HG02852 (cell line): Measurements from ENCODE around the gene CNBP.

ENCODE experiments used
- ATAC-seq: cut with Tn5 transposase; IDR thresholded peaks from one replicate; pipeline ENCODE4 v1.9.1; 2021; ENCODE audit warnings: mild to moderate bottlenecking, moderate library complexity; ENCODE audit not compliant: unreplicated experiment

Gene CNBP

DNA sequence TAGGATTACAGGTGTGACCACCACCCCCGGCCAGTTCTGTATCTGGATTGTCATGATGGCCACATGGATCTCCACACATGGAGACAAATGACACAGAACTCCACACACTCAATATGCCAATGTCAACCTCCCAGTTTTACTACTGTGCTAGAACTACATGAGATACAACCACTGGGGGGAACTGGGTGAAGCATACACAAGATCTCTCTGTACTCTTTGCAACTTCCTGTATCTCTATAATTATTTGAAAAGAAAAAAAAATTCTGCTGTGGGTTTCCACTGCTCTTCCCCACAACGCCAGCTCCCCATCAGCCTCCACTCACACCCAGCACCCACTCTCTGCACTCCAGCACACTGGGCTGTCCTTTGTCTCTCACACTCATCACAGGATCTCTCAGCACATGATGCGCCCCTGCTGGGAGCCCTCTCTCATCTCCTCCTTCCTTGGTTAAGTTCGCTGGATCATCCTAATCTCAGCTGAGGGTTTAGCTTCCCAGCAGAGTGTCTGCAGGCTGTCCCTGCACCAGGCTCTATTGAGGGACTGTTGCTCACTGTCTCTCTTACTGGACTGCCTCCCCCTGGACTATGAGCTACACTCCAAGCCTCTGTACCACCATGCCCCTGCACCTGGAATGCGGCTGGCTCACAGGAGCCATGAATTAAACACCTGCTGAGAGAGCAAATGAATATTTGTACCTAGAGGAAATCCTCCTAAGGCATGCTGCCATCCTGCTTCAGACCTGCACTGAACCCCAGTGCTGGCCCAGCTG, 51.4 kb downstream of the CNBP start:
- no peak for ATAC-seq

DNA sequence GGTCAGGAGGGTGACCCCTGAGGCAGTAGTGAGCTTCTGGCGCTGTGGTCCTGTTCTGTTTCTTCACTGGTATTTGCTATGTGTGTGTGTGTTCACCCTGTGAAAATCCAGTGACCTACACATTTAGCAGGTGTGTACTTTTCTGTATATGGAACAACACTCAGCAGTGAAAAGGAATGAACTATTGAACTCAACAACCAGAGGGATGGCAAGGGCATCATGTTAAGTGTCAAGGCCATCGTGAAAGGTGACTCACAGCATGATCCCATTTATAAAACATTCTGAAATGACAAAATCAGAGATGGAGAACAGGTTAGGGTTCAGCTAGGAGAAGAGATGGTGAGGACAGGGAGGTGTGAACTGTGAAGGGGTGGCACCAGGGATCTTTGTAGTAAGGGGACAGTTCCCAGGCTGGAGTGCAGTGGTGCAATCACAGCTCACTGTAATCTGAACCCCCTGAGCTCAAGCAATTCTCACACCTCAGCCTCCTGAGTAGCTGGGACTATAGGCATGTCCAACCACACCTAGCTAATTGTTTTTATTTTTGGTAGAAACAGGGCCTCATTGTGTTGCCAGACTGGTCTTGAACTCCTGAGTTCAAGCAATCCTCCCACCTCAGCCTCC, 52.1 kb downstream of the CNBP start:
- no peak for ATAC-seq

DNA sequence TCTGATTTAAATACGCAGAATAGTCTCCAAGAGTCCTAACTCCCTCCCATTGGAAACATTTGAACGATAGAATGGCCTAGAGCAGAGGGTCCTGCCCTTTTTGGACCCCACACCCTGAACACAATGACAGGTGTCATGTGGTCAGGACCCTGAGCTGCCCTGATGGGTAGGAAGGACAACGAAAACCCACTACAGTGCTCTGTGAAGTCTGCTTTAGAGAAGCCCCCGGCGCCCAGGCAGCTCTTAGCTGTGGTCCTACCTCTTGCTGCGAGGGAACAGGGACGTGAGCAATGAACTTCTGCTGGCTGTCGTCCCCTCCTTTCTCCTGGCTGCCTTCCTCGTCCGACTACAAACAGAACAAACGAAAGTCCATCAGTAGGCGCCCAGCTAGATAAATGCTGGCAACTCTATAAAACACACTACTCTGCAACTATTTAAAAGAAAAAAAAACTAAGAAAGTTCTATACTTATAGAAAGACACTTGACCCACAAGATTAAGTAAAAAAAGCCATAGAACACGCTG, 53.3 kb downstream of the CNBP start:
- ATAC-seq = no peak

DNA sequence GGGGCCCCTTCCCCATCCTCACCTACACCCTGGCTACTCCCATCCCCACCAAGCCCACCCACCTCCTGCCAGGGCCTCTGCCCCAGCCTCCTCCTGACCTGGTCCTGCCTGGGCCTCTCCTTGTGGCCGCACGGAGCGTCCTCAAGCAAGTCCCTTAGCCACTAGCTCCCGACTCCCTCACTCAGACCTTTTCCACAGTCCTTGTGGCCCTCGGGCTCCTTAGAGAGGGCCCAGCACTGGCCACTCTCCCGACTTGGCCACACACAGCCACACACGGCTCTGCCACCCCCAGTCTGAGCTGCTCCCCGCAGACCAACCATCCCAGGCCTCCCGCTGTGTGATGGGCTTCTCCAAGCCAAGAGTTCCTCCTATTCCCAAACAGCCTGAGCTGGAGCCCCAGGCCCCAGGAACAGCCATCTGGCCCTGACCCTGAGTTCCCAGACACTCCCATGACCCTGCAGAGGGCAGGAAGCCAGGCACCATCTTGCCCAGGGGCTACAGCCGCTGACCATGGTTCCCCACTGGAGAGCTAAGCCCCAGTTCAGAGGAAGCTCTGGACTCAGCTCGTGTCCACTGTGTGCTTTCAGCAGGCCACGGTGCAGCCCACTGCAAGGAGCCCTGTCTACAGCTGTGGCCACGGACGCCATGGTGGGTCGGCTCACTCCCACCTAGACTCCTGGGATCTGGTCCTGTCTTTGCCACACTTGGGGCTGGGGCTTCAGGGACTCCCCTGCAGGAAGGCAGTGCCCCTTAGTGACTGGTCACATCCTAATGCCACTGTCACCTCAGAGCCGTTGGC, 55.1 kb downstream of the CNBP start:
- no peak for ATAC-seq

DNA sequence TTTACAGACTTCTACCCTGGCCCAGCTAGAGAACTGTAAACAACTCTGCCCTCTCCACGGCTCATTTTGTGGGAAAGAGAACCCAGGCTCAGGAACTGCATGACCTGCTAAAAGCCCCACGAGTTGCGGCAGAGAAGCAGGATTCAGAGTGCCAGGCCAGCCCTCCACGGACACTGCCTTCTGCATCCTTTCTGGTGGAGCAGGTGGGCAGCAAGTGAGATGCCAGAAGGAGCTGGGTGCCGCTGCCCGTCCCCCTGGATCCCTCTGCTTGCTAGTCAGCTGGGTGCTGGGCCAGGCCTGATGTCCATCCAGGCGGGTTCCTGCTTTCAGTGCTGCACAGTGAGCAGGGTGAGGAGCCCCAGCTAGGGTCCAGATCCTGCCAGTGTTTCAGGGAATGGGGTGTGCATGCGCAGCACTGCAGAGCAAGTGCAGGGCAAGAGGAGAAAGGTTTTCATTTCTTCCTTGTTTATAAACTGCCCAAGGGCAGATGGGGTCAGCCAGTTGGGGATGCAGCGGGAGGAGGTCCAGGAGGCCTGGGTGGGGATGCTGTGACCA, 56.9 kb downstream of the CNBP start:
- no peak for ATAC-seq

DNA sequence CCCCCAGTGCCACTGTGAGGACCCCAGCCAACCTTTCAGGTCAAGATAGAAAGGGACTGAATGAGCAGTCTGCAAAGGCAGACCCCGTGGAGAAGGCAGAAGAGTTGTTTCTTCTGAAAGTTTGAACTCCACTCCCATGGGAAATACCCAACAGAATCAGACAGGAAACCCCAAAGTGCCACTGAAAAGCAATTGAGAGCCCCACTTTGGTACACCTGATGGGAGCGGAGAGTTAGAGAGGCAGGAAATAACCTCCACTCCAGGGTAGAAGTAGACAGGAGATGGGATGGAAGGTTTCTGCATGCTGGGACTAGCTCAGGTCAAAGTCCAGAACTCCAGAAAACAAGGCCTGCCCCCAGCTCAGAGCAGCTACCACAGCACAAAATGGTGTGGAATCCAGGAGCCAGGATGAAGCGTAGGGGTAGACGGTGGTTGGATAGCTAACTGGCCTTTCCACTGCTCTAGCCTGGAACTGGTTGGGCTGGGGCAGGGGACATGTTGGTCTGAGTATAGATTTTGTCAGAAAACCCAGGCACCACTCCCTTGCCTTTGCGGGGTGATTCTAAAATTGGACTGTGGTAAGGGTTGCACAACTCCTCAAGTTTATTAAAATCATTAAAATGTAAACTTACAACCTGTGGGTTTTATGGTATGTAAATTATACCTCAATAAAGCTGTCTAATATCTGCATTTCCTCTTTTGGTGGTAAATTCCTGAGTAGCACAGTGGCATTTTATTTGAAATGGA, 60.2 kb downstream of the CNBP start:
- no peak for ATAC-seq

DNA sequence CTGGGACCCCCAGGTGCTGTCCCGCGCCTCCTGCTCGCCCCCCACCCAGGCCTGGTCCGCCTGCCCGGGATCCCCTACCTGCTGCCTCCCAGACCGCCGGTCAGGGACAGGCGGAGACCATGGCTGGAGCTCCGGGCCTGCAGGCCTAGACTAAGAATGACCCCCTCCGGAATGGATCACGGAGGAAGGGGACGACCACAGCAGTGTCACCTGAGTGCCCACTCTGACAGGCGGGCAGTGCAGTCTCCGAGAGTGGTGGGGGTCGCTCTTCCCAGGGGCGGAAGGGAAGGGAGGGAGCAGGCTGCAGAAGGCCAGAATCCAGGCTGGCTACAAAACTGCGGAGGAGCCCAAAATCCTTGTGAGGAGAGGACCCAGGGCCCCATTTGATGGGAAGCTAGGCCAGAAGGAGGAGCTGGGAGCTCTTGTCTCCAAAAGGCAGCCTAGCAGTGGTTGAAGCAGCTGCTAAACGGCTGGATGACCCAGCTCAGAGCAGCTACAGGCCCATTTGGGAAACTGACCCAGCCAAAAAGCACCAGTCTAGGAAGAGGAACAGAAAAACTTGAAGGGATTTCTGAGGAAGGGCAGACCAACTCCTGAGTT, 61.2 kb downstream of the CNBP start:
- no peak for ATAC-seq

DNA sequence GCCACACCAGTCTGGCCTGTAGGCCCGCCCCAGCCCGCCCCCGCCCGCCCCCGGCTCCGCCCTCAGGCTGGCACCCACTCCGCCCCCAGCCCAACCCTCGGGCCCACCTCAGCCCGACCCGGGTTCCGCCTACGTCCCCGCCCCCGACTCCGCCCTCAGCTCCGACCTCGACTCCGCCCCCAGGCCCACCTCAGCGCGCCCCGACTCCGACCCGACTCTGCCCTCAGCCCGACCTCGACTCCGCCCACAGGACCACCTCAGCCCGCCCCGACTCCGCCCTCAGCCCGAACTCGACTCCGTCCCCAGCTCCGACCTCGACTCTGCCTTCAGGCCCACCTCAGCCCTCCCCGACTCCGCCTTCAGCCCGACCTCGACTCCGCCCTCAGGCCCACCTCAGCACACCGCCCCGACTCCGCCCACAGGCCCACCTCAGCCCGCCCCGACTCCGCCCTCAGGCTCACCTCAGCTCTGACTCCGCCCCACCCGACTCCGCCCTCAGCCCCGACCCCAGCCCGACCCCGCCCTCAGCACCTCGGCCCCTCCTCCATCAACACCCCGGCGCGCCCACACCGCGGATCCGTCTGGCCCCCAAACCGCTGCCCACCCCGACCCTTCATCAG, 61.8 kb downstream of the CNBP start, which contains the start of gene RAB43:
Gene RAB43 (minus strand): TSS at position 13 of the 620 bp plus-strand sequence. CDS start 315 bp downstream, outside the sequence.
- peak; percentile 39 for ATAC-seq

DNA sequence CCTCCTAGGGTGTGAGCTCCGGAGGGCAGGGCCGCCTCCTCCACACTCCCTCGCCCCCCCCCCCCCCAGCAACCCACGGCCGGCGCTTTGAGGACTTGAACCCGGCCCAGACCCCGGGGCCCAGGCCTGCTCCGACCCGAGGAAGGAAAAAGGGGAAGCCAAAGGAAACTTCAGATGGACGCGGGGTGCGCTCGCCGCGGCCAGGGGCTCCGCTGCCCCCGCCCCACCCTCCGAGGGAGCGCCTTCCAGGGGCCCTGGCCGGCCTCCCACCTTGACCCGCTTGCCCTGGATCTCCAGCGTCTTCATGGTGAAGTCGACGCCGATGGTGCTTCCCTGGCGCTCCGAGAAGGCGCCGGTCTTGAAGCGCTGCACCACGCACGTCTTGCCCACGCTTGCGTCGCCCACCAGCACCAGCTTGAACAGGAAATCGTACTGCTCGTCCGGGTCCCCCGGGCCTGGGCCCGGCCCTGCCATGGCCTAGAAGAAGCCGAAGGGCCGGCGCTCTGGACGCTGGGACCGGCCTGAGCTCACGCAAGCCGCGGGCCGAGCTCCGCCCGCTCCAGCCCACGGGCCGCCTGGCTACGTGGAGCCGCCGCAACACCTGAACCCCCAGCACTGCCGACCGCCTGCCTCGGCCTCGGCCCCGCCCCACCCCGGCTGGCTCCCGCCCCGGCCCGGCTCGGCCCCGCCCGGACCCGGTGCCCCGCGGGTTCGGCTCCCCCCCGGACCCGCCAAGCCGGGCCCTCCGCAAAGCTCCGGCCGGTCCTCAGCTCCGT, 62.5 kb downstream of the CNBP start:
- ATAC-seq = peak; percentile 1

DNA sequence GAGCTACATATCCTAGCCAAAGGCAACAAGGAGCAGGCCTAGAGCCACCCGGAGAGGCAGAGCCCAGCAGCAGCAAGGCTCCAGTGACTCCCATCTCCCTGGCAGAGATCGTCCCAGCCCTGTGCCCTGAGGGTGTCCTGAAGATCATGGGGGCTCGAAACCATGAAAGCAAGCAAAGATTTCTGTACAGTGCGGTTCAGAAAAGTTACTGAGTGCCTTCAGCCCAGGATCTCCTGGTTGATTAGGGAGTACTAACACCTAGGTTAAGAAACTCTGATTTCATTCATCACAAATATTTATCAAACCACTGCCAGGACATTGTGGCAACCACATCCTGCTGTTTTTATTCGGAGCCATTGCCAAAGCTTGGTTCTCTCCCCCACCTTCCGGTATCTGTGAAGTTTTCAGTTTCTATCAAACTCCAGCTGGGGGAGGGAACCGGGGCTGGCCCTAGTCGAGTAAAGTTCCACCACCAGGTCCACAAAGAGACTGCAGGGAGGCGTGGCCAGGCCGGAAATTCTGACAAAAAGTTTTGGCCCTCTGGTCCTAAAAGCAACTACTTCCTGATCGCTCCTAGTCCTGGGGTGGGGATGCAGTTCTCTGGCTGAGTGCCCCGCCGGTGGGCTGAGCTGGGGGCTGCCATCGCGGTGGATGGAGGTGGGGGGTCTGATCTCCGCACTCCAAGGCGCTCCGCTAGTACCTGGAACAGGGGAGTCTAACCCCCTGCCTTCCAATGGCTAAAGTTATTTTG, 63.3 kb downstream of the CNBP start:
- peak; percentile 56 for ATAC-seq

DNA sequence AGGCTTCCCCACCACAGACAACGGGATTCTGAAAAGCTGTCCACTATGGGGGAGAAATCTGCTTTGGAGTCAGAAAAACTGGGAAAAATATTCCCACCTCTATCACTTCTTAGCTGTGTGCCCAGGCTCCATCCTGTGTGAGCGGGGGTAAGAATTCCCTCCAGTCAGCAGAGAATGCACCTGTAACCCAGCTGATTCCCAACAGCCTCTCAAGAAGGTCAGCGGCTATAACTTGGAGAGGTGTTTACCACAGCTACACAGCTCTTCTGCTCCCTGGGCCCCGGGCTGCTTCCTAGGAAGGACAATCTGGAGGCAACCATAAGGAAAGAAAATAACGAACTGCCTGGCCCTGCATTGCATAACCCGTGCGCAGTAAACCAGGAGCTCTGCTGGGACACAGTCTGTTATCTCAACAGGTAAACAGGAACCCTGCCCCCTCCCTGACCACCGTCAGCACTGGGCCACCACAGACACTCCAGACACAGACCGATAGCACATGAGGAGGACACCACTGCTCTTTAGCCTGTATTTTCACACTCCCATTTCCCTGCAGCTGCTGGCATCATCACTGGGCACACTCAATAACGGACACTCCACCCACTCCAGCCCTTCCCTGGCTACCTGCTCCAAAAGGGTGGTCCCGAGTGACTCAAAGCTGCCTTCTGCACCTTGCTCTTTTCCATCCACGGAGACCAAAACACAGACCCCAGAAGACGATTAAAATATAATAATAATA, 64.2 kb downstream of the CNBP start:
- ATAC-seq = no peak

DNA sequence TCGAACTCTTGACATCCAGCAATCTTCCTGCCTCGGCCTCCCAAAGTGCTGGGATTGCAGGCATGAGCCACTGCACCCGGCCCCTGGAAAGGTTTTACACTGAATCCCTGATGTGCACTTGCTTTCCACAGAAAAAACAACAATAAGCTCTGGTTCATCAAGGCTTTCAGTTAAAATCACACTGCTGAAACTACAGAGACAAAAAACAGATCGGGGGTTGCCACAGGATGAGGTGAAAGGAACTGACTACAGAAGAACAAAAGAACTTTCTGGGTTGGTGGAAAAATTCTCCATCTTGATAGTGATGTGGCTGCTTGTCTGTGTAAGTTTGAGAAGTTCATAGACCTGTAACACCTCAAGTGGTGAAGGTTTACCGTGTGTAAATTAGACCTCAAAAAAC, 65.0 kb downstream of the CNBP start:
- no peak for ATAC-seq
